GM23338 (cell line): ENCODE data around the gene MAPK1. TPM values are rescaled to one million over a fixed set of nuclear protein-coding genes. Genes with fewer than 3 reads are reported as not detected.

Source experiments
- ATAC-seq: fragments of 200-7000 bp; cut with Tn5 transposase; 3 replicates; pipeline ENCODE4 v1.9.1; 2020
- DNase-seq: peaks from one replicate; pipeline ENCODE4 v3.0.0-alpha.2; 2015; ENCODE audit warnings: low spot score
- H2AFZ ChIP-seq: fragments of 200-600 bp; sonication (generic); 2 replicates; pipeline ENCODE4 v1.8.0; 2016; ENCODE audit warnings: antibody characterized with exemption, mild to moderate bottlenecking, moderate library complexity
- H3F3A ChIP-seq: fragments of 200-600 bp; sonication (generic); replicated peaks from 2 replicates; pipeline ENCODE4 v1.8.0; 2017; ENCODE audit warnings: antibody characterized with exemption, mixed run types, low read depth
- H3K27ac ChIP-seq: fragments of 200-600 bp; sonication (generic); 2 replicates; pipeline ENCODE4 v1.6.1; 2016; ENCODE audit warnings: low read depth
- H3K27me3 ChIP-seq: fragments of 200-600 bp; sonication (generic); 2 replicates; pipeline ENCODE4 v1.8.0; 2016; ENCODE audit warnings: mild to moderate bottlenecking, mixed run types, moderate library complexity; ENCODE audit not compliant: insufficient read depth
- H3K36me3 ChIP-seq: fragments of 200-600 bp; sonication (generic); 2 replicates; pipeline ENCODE4 v1.8.0; 2016; ENCODE audit warnings: mild to moderate bottlenecking; ENCODE audit not compliant: insufficient read depth
- H3K4me1 ChIP-seq: fragments of 200-600 bp; sonication (generic); 2 replicates; pipeline ENCODE4 v1.8.0; 2016; ENCODE audit warnings: mild to moderate bottlenecking, moderate library complexity; ENCODE audit not compliant: insufficient read depth
- H3K4me2 ChIP-seq: fragments of 200-600 bp; sonication (generic); 2 replicates; pipeline ENCODE4 v1.7.1; 2017; ENCODE audit warnings: mixed run types
- H3K4me3 ChIP-seq: fragments of 200-600 bp; sonication (generic); 2 replicates; pipeline ENCODE4 v1.6.1; 2016; ENCODE audit warnings: mixed run types
- H3K79me2 ChIP-seq: fragments of 200-600 bp; sonication (generic); replicated peaks from 2 replicates; pipeline ENCODE4 v1.8.0; 2017; ENCODE audit warnings: mild to moderate bottlenecking; ENCODE audit not compliant: insufficient read depth
- H3K9me2 ChIP-seq: fragments of 200-600 bp; sonication (generic); 2 replicates; pipeline ENCODE4 v1.8.0; 2017; ENCODE audit not compliant: insufficient read depth
- H4K20me1 ChIP-seq: fragments of 200-600 bp; sonication (generic); replicated peaks from 2 replicates; pipeline ENCODE4 v1.8.0; 2017; ENCODE audit warnings: mild to moderate bottlenecking; ENCODE audit not compliant: insufficient read depth
- H3K27ac Mint-ChIP-seq: 2 replicates; pipeline ENCODE4 v1.8.0; 2020; ENCODE audit warnings: inconsistent platforms, mild to moderate bottlenecking, moderate library complexity, mixed read lengths
- H3K27me3 Mint-ChIP-seq: 3 replicates; pipeline ENCODE4 v1.8.0; 2022; ENCODE audit warnings: low read depth, mild to moderate bottlenecking, moderate library complexity, mixed read lengths, inconsistent platforms; ENCODE audit not compliant: insufficient read depth, poor library complexity
- H3K36me3 Mint-ChIP-seq: 3 replicates; pipeline ENCODE4 v1.8.0; 2021; ENCODE audit warnings: low read depth, mild to moderate bottlenecking, inconsistent platforms, moderate library complexity, mixed read lengths
- H3K4me1 Mint-ChIP-seq: 3 replicates; pipeline ENCODE4 v1.8.0; 2020; ENCODE audit warnings: mild to moderate bottlenecking, inconsistent platforms, mixed read lengths
- H3K4me3 Mint-ChIP-seq: 3 replicates; pipeline ENCODE4 v1.8.0; 2021; ENCODE audit warnings: moderate library complexity, mild to moderate bottlenecking, inconsistent platforms, mixed read lengths
- H3K9me3 Mint-ChIP-seq: 3 replicates; pipeline ENCODE4 v1.8.0; 2020; ENCODE audit warnings: moderate library complexity, mild to moderate bottlenecking, inconsistent platforms, mixed read lengths
- CREB1 ChIP-seq: fragments of 250-450 bp; sonication (Bioruptor Pico); IDR thresholded peaks from 2 replicates; pipeline ENCODE4 v1.5.0; 2020; ENCODE audit warnings: low read depth, mild to moderate bottlenecking, moderate library complexity
- EZH2 ChIP-seq: fragments of 200-600 bp; sonication (generic); IDR thresholded peaks from one replicate; pipeline ENCODE4 v1.8.0; 2017; ENCODE audit warnings: antibody characterized with exemption, mild to moderate bottlenecking, low read depth; ENCODE audit not compliant: unreplicated experiment
- EZH2phosphoT487 ChIP-seq: fragments of 200-600 bp; sonication (generic); IDR thresholded peaks from one replicate; pipeline ENCODE4 v1.8.1; 2018; ENCODE audit warnings: antibody characterized with exemption; ENCODE audit not compliant: unreplicated experiment
- JUNB ChIP-seq: IDR thresholded peaks from one replicate; pipeline ENCODE4 v1.6.1; 2016; ENCODE audit warnings: antibody characterized with exemption; ENCODE audit not compliant: unreplicated experiment
- NANOG ChIP-seq: IDR thresholded peaks from 2 replicates; pipeline ENCODE4 v1.6.1; 2016; ENCODE audit warnings: antibody characterized with exemption, borderline replicate concordance
- POLR2AphosphoS5 ChIP-seq: IDR thresholded peaks from 2 replicates; pipeline ENCODE4 v1.6.1; 2016; ENCODE audit warnings: antibody characterized with exemption, low read depth
- ZNF114 ChIP-seq: fragments of 250-450 bp; sonication (Bioruptor Pico); IDR thresholded peaks from 2 replicates; pipeline ENCODE4 v1.5.0; 2020; ENCODE audit warnings: mild to moderate bottlenecking, moderate library complexity
- ZNF331 ChIP-seq: fragments of 250-450 bp; sonication (Bioruptor Pico); IDR thresholded peaks from 2 replicates; pipeline ENCODE4 v1.5.0; 2020; ENCODE audit warnings: low read depth, mild to moderate bottlenecking, moderate library complexity
- polyA plus RNA-seq: library from polyadenylated mRNA; unstranded; fragments of >200 nt; fragmentation: Nextera tagmentation; extraction: Ambion mirVana; gene quantifications from 2 replicates; pipeline ENCODE4 v1.2.1, GENCODE V29; 2016
- total RNA-seq: library from RNA; depleted of rRNA; stranded (reverse); fragments of >200 nt; shearing (Covaris generic); gene quantifications from 2 replicates; pipeline ENCODE4 v1.2.3, GENCODE V29; 2014
- TF ChIP-seq, protein P1 (sequence below): fragments of 250-450 bp; sonication (Bioruptor Pico); IDR thresholded peaks from 2 replicates; pipeline ENCODE4 v1.5.0; 2020; ENCODE audit warnings: mild to moderate bottlenecking, moderate library complexity
- TF ChIP-seq, protein P2 (sequence below): IDR thresholded peaks from 2 replicates; pipeline ENCODE4 v1.6.1; 2016; ENCODE audit warnings: antibody characterized with exemption
- TF ChIP-seq, protein P3 (sequence below), 2 experiments: fragments of 200-600 bp in 1 of 2; sonication (generic) in 1 of 2; conservative IDR thresholded peaks; 2 replicates each; pipeline versions ENCODE4 v1.5.1 to v1.6.1; 2016 to 2017; ENCODE audit warnings: antibody characterized with exemption in 2 of 2, low read depth in 2 of 2, mild to moderate bottlenecking in 2 of 2, moderate library complexity in 1 of 2

MAPK1 gene
- total and polyA plus RNA-seq, 2 experiments from 2014 or later = 17.4 to 77.5 TPM

DNA sequence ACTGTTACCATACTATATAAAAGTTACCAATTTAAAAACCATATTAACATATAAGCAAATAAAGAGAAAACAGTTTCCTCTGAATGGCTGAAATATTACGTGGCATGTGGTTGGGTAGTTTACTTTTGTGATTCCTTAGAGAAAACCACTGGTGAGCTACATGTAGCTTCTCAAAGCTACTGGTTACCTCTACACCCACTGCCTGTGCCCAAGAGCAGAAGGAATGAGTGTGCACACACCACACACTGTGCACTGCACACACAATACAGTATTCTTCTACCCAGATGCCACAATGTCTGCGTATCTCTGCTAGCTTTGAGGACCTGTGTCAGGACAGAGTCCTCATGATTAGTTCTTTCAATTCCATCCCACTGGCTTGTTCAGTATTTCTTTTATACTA is 106.4 kb downstream of the MAPK1 start (continued):
- TF ChIP-seq, protein P1, sequence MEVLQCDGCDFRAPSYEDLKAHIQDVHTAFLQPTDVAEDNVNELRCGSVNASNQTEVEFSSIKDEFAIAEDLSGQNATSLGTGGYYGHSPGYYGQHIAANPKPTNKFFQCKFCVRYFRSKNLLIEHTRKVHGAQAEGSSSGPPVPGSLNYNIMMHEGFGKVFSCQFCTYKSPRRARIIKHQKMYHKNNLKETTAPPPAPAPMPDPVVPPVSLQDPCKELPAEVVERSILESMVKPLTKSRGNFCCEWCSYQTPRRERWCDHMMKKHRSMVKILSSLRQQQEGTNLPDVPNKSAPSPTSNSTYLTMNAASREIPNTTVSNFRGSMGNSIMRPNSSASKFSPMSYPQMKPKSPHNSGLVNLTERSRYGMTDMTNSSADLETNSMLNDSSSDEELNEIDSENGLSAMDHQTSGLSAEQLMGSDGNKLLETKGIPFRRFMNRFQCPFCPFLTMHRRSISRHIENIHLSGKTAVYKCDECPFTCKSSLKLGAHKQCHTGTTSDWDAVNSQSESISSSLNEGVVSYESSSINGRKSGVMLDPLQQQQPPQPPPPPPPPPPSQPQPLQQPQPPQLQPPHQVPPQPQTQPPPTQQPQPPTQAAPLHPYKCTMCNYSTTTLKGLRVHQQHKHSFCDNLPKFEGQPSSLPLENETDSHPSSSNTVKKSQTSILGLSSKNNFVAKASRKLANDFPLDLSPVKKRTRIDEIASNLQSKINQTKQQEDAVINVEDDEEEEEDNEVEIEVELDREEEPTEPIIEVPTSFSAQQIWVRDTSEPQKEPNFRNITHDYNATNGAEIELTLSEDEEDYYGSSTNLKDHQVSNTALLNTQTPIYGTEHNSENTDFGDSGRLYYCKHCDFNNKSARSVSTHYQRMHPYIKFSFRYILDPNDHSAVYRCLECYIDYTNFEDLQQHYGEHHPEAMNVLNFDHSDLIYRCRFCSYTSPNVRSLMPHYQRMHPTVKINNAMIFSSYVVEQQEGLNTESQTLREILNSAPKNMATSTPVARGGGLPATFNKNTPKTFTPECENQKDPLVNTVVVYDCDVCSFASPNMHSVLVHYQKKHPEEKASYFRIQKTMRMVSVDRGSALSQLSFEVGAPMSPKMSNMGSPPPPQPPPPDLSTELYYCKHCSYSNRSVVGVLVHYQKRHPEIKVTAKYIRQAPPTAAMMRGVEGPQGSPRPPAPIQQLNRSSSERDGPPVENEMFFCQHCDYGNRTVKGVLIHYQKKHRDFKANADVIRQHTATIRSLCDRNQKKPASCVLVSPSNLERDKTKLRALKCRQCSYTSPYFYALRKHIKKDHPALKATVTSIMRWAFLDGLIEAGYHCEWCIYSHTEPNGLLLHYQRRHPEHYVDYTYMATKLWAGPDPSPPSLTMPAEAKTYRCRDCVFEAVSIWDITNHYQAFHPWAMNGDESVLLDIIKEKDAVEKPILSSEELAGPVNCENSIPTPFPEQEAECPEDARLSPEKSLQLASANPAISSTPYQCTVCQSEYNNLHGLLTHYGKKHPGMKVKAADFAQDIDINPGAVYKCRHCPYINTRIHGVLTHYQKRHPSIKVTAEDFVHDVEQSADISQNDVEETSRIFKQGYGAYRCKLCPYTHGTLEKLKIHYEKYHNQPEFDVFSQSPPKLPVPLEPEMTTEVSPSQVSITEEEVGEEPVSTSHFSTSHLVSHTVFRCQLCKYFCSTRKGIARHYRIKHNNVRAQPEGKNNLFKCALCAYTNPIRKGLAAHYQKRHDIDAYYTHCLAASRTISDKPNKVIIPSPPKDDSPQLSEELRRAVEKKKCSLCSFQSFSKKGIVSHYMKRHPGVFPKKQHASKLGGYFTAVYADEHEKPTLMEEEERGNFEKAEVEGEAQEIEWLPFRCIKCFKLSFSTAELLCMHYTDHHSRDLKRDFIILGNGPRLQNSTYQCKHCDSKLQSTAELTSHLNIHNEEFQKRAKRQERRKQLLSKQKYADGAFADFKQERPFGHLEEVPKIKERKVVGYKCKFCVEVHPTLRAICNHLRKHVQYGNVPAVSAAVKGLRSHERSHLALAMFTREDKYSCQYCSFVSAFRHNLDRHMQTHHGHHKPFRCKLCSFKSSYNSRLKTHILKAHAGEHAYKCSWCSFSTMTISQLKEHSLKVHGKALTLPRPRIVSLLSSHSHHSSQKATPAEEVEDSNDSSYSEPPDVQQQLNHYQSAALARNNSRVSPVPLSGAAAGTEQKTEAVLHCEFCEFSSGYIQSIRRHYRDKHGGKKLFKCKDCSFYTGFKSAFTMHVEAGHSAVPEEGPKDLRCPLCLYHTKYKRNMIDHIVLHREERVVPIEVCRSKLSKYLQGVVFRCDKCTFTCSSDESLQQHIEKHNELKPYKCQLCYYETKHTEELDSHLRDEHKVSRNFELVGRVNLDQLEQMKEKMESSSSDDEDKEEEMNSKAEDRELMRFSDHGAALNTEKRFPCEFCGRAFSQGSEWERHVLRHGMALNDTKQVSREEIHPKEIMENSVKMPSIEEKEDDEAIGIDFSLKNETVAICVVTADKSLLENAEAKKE (CRISPR knock-in tag) = no peak

DNA sequence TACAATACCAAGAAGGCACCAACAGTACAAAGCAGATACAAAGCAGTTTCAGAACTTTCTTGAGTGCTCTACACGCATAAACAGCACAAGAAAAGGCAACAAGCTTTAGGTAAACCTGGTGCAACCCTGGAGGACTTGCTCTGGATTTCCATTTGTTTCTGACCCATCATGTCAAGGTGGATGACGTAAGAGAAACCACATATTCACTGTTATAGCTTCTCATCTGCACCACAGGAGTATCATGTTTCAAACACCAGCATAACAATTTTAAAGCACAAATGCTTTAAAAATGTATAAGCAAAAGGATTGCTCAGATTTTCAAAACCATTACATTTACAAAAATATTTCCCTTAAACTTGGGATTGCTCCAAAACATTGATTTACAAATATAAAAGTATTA is 106.8 kb downstream of the MAPK1 start:
- ATAC-seq (no peak), DNase-seq (no peak)
- Histone ChIP-seq H2AFZ (no peak overlapping the region), H3K9me2 (no peaks in the 10 kb centered on the region), H3F3A (peaks cover under 1% of the 10 kb centered on the region; the same call in 1 of the 2 replicates), H3K4me2 (no peak overlapping the region), H3K4me3 (no peak overlapping the region), H3K36me3 (peaks cover 25% of the 10 kb centered on the region), H3K79me2 (no peaks in the 10 kb centered on the region; the same call in 1 of the 2 replicates), H3K4me1 (no peaks in the 10 kb centered on the region), H3K27ac (no peak overlapping the region), H3K27me3 (no peaks in the 10 kb centered on the region), H4K20me1 (peaks cover 23% of the 10 kb centered on the region)
- Mint-ChIP-seq H3K36me3 (peaks cover 42% of the 10 kb centered on the region), H3K9me3 (no peaks in the 10 kb centered on the region), H3K4me3 (no peak overlapping the region), H3K27ac (no peak overlapping the region), H3K4me1 (no peaks in the 10 kb centered on the region), H3K27me3 (peaks cover 12% of the 10 kb centered on the region)
- TF ChIP-seq JUNB (no peak), ZNF331 (CRISPR knock-in tag) (no peak), POLR2AphosphoS5 (no peak), NANOG (no peak), ZNF114 (CRISPR knock-in tag) (no peak), CREB1 (CRISPR knock-in tag) (no peak), EZH2 (no peak), EZH2phosphoT487 (no peak)
- TF ChIP-seq, protein P2, sequence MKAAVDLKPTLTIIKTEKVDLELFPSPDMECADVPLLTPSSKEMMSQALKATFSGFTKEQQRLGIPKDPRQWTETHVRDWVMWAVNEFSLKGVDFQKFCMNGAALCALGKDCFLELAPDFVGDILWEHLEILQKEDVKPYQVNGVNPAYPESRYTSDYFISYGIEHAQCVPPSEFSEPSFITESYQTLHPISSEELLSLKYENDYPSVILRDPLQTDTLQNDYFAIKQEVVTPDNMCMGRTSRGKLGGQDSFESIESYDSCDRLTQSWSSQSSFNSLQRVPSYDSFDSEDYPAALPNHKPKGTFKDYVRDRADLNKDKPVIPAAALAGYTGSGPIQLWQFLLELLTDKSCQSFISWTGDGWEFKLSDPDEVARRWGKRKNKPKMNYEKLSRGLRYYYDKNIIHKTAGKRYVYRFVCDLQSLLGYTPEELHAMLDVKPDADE = no peak
- TF ChIP-seq, protein P3, sequence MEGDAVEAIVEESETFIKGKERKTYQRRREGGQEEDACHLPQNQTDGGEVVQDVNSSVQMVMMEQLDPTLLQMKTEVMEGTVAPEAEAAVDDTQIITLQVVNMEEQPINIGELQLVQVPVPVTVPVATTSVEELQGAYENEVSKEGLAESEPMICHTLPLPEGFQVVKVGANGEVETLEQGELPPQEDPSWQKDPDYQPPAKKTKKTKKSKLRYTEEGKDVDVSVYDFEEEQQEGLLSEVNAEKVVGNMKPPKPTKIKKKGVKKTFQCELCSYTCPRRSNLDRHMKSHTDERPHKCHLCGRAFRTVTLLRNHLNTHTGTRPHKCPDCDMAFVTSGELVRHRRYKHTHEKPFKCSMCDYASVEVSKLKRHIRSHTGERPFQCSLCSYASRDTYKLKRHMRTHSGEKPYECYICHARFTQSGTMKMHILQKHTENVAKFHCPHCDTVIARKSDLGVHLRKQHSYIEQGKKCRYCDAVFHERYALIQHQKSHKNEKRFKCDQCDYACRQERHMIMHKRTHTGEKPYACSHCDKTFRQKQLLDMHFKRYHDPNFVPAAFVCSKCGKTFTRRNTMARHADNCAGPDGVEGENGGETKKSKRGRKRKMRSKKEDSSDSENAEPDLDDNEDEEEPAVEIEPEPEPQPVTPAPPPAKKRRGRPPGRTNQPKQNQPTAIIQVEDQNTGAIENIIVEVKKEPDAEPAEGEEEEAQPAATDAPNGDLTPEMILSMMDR (conservative IDR thresholded peaks at IDR 0.05; ENCODE audit: low read depth in 2 of 2) = no peak
